ENCODE results near the gene GMPR.
A peak's percentile ranks its signal among the peaks of the same experiment; 100 is the strongest.

GMPR gene

GRCh38 chr6:16232086-16232485, 6.3 kb upstream of the GMPR start:
- H3K36me3 ChIP-seq (replicated peaks) = no peaks in the 10 kb centered on the region
- H3K27ac ChIP-seq = no peak overlapping the region
- DNase-seq = no peak
- H3K4me3 ChIP-seq (ENCODE audit: low read depth, low read length) = no peak overlapping the region
- peaks cover 11% of the 10 kb centered on the region for H3K27me3 ChIP-seq (replicated peaks)
- in situ Hi-C loops (cut with HindIII; ENCODE audit: low pct_ligation_motif_present, low sequenced_read_pairs) = no loop called here
- no peak for TF ChIP-seq CTCF (IDR thresholded peaks at IDR 0.05; ENCODE audit: low read depth, low read length, missing control alignments)

- no peak for TF ChIP-seq CTCF (IDR thresholded peaks at IDR 0.05; ENCODE audit: low read depth, low read length, missing control alignments)
These were observed 2.3 kb upstream of the GMPR start for GRCh38 chr6:16236009-16236501.

GRCh38 chr6:16236631-16237199, 1.7 kb upstream of the GMPR start:
- no peaks in the 10 kb centered on the region for H3K36me3 ChIP-seq (replicated peaks)
- in situ Hi-C loops (cut with HindIII; ENCODE audit: low pct_ligation_motif_present, low sequenced_read_pairs) = no loop called here
- H3K27ac ChIP-seq = no peak overlapping the region
- H3K27me3 ChIP-seq (replicated peaks) = no peaks in the 10 kb centered on the region
- no peak for TF ChIP-seq CTCF (IDR thresholded peaks at IDR 0.05; ENCODE audit: low read depth, low read length, missing control alignments)
- H3K4me3 ChIP-seq (ENCODE audit: low read depth, low read length) = no peak overlapping the region
- peak; percentile 51 for DNase-seq

More at GRCh38 chr6:16236009-16236501, 2.3 kb upstream of the GMPR start:
- no peak overlapping the region for H3K4me3 ChIP-seq (ENCODE audit: low read depth, low read length)
- no peak overlapping the region for H3K27ac ChIP-seq
- in situ Hi-C loops (cut with HindIII; ENCODE audit: low pct_ligation_motif_present, low sequenced_read_pairs) = no loop called here
- H3K27me3 ChIP-seq (replicated peaks) = no peaks in the 10 kb centered on the region
- no peaks in the 10 kb centered on the region for H3K36me3 ChIP-seq (replicated peaks)
- no peak for DNase-seq

- TF ChIP-seq CTCF (IDR thresholded peaks at IDR 0.05; ENCODE audit: low read depth, low read length, missing control alignments) = no peak
- in situ Hi-C loops (cut with HindIII; ENCODE audit: low pct_ligation_motif_present, low sequenced_read_pairs) = no loop called here
- H3K27ac ChIP-seq = no peak overlapping the region
These were observed 1.1 kb upstream of the GMPR start for GRCh38 chr6:16237242-16237641.

GRCh38 chr6:16238963-16239797, 793 bp downstream of the GMPR start:
- DNase-seq = peak; percentile 35
- no peak overlapping the region for H3K27ac ChIP-seq
- TF ChIP-seq CTCF (IDR thresholded peaks at IDR 0.05; ENCODE audit: low read depth, low read length, missing control alignments) = peak; percentile 54
- H3K36me3 ChIP-seq (replicated peaks) = no peaks in the 10 kb centered on the region
- in situ Hi-C loops (cut with HindIII; ENCODE audit: low pct_ligation_motif_present, low sequenced_read_pairs) = no loop called here
- H3K4me3 ChIP-seq (ENCODE audit: low read depth, low read length) = peak overlapping the region; percentile 61
- H3K27me3 ChIP-seq (replicated peaks) = no peaks in the 10 kb centered on the region

More at GRCh38 chr6:16237242-16237641, 1.1 kb upstream of the GMPR start:
- Histone ChIP-seq H3K4me3 (ENCODE audit: low read depth, low read length) (no peak overlapping the region), H3K27me3 (replicated peaks) (no peaks in the 10 kb centered on the region), H3K36me3 (replicated peaks) (no peaks in the 10 kb centered on the region)
- DNase-seq = no peak

Data from brain microvascular endothelial cell (primary cell).